Rectal smooth muscle tissue (tissue), 1 donor: ENCODE results near the gene MPP1.
"Not testable (repeated sequence)": the region's sequence is repeated elsewhere in the genome, so short reads cannot be mapped to it uniquely, and the experiment has no call there.

Source experiments
- H3K27ac ChIP-seq: one replicate; pipeline ENCODE4 v1.7.0; 2013; ENCODE audit warnings: low read depth, low read length, inconsistent platforms
- H3K27me3 ChIP-seq: one replicate; pipeline ENCODE4 v1.7.0; 2013; ENCODE audit warnings: low read length; ENCODE audit not compliant: control insufficient read depth, insufficient read depth
- H3K36me3 ChIP-seq: one replicate; pipeline ENCODE4 v1.7.0; 2013; ENCODE audit warnings: low read length; ENCODE audit not compliant: control insufficient read depth, insufficient read depth
- H3K4me1 ChIP-seq: one replicate; pipeline ENCODE4 v1.7.0; 2013; ENCODE audit warnings: low read length; ENCODE audit not compliant: control insufficient read depth, insufficient read depth
- H3K4me3 ChIP-seq: one replicate; pipeline ENCODE4 v1.7.0; 2013; ENCODE audit warnings: low read length
- H3K9ac ChIP-seq: one replicate; pipeline ENCODE4 v1.7.0; 2013; ENCODE audit warnings: low read length

The MPP1 gene

GRCh38 chrX:154804957-154805695 is at the start of gene MPP1:
TSS of gene MPP1 (minus strand) at chrX:154805485. CDS start at chrX:154805373, 112 bp downstream.
- Histone ChIP-seq H3K9ac (no peak within 1 kb of the TSS), H3K27me3 (no peaks in the 10 kb centered on the region), H3K27ac (peak within 1 kb of the TSS; percentile 61), H3K4me3 (peak within 1 kb of the TSS; percentile 79), H3K4me1 (no peaks in the 10 kb centered on the region), H3K36me3 (no peaks in the 10 kb centered on the region)

- Histone ChIP-seq H3K4me1 (no peaks in the 10 kb centered on the region), H3K27ac (no peak overlapping the region), H3K27me3 (no peaks in the 10 kb centered on the region), H3K9ac (no peak overlapping the region), H3K4me3 (no peak overlapping the region), H3K36me3 (no peaks in the 10 kb centered on the region)
These were observed 45.8 kb upstream of the MPP1 start for GRCh38 chrX:154850957-154851611.

GRCh38 chrX:154840856-154841255 is 35.6 kb upstream of the MPP1 start:
- Histone ChIP-seq H3K4me3 (no peak overlapping the region), H3K36me3 (no peaks in the 10 kb centered on the region), H3K27ac (no peak overlapping the region), H3K9ac (no peak overlapping the region), H3K4me1 (no peaks in the 10 kb centered on the region), H3K27me3 (no peaks in the 10 kb centered on the region)

GRCh38 chrX:154836163-154836562 is 30.9 kb upstream of the MPP1 start:
- Histone ChIP-seq H3K4me3 (no peak overlapping the region), H3K4me1 (no peaks in the 10 kb centered on the region), H3K36me3 (no peaks in the 10 kb centered on the region), H3K27me3 (no peaks in the 10 kb centered on the region), H3K9ac (no peak overlapping the region), H3K27ac (no peak overlapping the region)

- H3K27ac ChIP-seq, result no peak within 1 kb of the TSS
- no peak within 1 kb of the TSS for H3K9ac ChIP-seq
- no peak within 1 kb of the TSS for H3K4me3 ChIP-seq
- H3K27me3 ChIP-seq, result no peaks in the 10 kb centered on the region
- no peaks in the 10 kb centered on the region for H3K36me3 ChIP-seq
- no peaks in the 10 kb centered on the region for H3K4me1 ChIP-seq
These were observed 29.3 kb upstream of the MPP1 start, which contains the start of gene SMIM9 for GRCh38 chrX:154834562-154834961. TSS of gene SMIM9 (minus strand) at chrX:154834662. CDS start at chrX:154830856, 3,806 bp downstream.

GRCh38 chrX:154833746-154834274 is 28.5 kb upstream of the MPP1 start:
- no peak overlapping the region for H3K4me3 ChIP-seq
- no peaks in the 10 kb centered on the region for H3K27me3 ChIP-seq
- no peak overlapping the region for H3K27ac ChIP-seq
- no peaks in the 10 kb centered on the region for H3K4me1 ChIP-seq
- H3K36me3 ChIP-seq, result no peaks in the 10 kb centered on the region
- no peak overlapping the region for H3K9ac ChIP-seq

- Histone ChIP-seq H3K4me3 (no peak overlapping the region), H3K27ac (no peak overlapping the region), H3K36me3 (no peaks in the 10 kb centered on the region), H3K27me3 (no peaks in the 10 kb centered on the region), H3K4me1 (no peaks in the 10 kb centered on the region), H3K9ac (no peak overlapping the region)
These were observed 24.7 kb upstream of the MPP1 start for GRCh38 chrX:154829926-154830442.

GRCh38 chrX:154829134-154829533 is 23.8 kb upstream of the MPP1 start:
- H3K27ac ChIP-seq, result no peak overlapping the region
- no peaks in the 10 kb centered on the region for H3K36me3 ChIP-seq
- H3K4me1 ChIP-seq, result no peaks in the 10 kb centered on the region
- H3K4me3 ChIP-seq, result no peak overlapping the region
- H3K9ac ChIP-seq, result no peak overlapping the region
- H3K27me3 ChIP-seq, result no peaks in the 10 kb centered on the region

- Histone ChIP-seq H3K4me3 (no peak overlapping the region), H3K4me1 (no peaks in the 10 kb centered on the region), H3K27me3 (no peaks in the 10 kb centered on the region), H3K27ac (no peak overlapping the region), H3K36me3 (no peaks in the 10 kb centered on the region), H3K9ac (no peak overlapping the region)
These were observed 22.7 kb upstream of the MPP1 start for GRCh38 chrX:154828016-154828408.

GRCh38 chrX:154827194-154828015 is 22.1 kb upstream of the MPP1 start:
- Histone ChIP-seq H3K36me3 (no peaks in the 10 kb centered on the region), H3K4me3 (no peak overlapping the region), H3K27me3 (no peaks in the 10 kb centered on the region), H3K4me1 (no peaks in the 10 kb centered on the region), H3K27ac (no peak overlapping the region), H3K9ac (no peak overlapping the region)

- not testable (repeated sequence) for H3K4me1 ChIP-seq, H3K27ac ChIP-seq, H3K9ac ChIP-seq, H3K4me3 ChIP-seq, H3K36me3 ChIP-seq, H3K27me3 ChIP-seq
These were observed 20.3 kb upstream of the MPP1 start for GRCh38 chrX:154825586-154825985.

GRCh38 chrX:154824638-154825037 is 19.4 kb upstream of the MPP1 start:
- Histone ChIP-seq H3K36me3 (no peaks in the 10 kb centered on the region), H3K27me3 (no peaks in the 10 kb centered on the region), H3K4me3 (no peak overlapping the region), H3K27ac (no peak overlapping the region), H3K4me1 (no peaks in the 10 kb centered on the region), H3K9ac (no peak overlapping the region)
